ENCODE results near the gene USP48.
"Not testable (repeated sequence)": the region's sequence is repeated elsewhere in the genome, so short reads cannot be mapped to it uniquely, and the experiment has no call there.

The USP48 gene

GRCh38 chr1:21779613-21780521 lies 3.1 kb downstream of the USP48 start:
- TF ChIP-seq CTCF (IDR thresholded peaks at IDR 0.05; ENCODE audit: extremely low read depth, missing control alignments) = no peak
- peak; percentile 38 for DNase-seq (ENCODE audit: low spot score)

- TF ChIP-seq CTCF (IDR thresholded peaks at IDR 0.05; ENCODE audit: extremely low read depth, missing control alignments) = no peak
- no peak for DNase-seq (ENCODE audit: low spot score)
Observed at GRCh38 chr1:21778405-21778727, 4.6 kb downstream of the USP48 start.

GRCh38 chr1:21776925-21777324 lies 6.0 kb downstream of the USP48 start:
- DNase-seq (ENCODE audit: low spot score) = not testable (repeated sequence)

- TF ChIP-seq CTCF (IDR thresholded peaks at IDR 0.05; ENCODE audit: extremely low read depth, missing control alignments) = no peak
- no peak for DNase-seq (ENCODE audit: low spot score)
Observed at GRCh38 chr1:21775985-21776562, 6.9 kb downstream of the USP48 start.

GRCh38 chr1:21775550-21775914 lies 7.4 kb downstream of the USP48 start:
- TF ChIP-seq CTCF (IDR thresholded peaks at IDR 0.05; ENCODE audit: extremely low read depth, missing control alignments) = no peak
- no peak for DNase-seq (ENCODE audit: low spot score)

GRCh38 chr1:21774835-21775549 lies 8.0 kb downstream of the USP48 start:
- TF ChIP-seq CTCF (IDR thresholded peaks at IDR 0.05; ENCODE audit: extremely low read depth, missing control alignments) = no peak
- DNase-seq (ENCODE audit: low spot score) = no peak

GRCh38 chr1:21773585-21773984 lies 9.4 kb downstream of the USP48 start:
- TF ChIP-seq CTCF (IDR thresholded peaks at IDR 0.05; ENCODE audit: extremely low read depth, missing control alignments) = no peak

GRCh38 chr1:21771672-21772071 lies 11.3 kb downstream of the USP48 start:
- DNase-seq (ENCODE audit: low spot score) = not testable (repeated sequence)

More at GRCh38 chr1:21773585-21773984, 9.4 kb downstream of the USP48 start:
- no peak for DNase-seq (ENCODE audit: low spot score)

- DNase-seq (ENCODE audit: low spot score) = not testable (repeated sequence)
Observed at GRCh38 chr1:21770602-21771001, 12.3 kb downstream of the USP48 start.

All from GM20000 (cell line).